Measurements from ENCODE around the gene TNS4. TPM values are rescaled to one million over a fixed set of nuclear protein-coding genes. Genes with fewer than 3 reads are reported as not detected.

The TNS4 gene
- polyA plus RNA-seq, 2 of the 4 experiments (the other 2 are of a cell fraction), result 24.2 to 73.5 TPM

DNA sequence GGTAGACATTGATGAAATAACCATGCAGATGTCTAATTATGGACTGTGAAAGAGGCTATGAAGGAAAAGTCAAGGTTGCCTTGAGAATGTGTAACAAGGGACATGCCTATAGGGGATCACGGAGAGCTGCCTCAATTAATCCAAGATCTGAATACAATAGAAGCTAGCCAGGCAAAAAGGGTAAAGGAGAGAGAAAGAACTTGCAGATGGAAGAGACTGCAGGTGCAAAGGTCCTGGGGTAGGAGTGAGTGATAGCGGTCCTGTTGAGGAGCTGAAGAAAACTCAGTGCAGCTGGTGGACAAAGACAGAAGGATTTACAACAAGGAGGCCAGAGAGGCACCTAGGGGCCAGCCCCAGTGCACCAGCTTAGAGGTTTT is 15.9 kb upstream of the TNS4 start (continued):
- TF ChIP-seq, protein P1, sequence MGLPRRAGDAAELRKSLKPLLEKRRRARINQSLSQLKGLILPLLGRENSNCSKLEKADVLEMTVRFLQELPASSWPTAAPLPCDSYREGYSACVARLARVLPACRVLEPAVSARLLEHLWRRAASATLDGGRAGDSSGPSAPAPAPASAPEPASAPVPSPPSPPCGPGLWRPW (IDR thresholded peaks at IDR 0.05), result no peak
- TF ChIP-seq KDM5A (IDR thresholded peaks at IDR 0.05) (no peak), BHLHE40 (IDR thresholded peaks at IDR 0.05; ENCODE audit: low read depth, low read length) (no peak), SMC3 (IDR thresholded peaks at IDR 0.05) (no peak; the same call in 2 of the 3 replicates)

DNA sequence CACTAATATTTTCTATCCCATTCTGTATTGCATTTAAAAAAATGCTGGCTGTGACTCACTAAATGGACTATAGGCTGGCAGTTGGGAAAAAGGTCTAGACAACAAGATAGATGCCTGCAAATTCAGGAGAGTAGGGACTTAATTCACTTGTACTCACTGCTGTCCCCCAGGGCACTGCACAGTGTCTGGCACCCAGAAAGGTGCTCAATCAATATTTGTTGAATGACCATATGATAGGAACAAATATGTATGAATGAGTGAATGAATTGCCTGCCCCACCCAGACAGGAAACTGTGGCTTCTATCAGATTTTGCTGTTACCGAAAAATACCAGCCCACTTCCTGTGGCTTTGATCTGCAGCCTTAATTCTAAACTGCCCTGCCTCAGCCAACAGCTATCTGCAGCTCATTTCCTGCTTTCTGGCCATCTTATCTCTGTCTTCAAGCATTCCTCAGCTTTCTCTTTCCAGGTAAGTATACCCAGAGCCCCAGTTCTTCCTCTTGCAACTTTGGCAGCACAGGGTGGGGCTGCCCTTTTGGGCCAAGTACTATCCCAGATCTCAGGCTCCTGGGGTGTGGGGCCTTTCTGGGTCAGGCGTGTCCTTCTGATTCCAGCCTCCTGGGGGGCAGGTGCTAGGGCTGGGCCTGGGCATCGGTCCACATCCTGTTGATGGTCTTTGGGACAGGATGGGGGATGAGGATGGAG is 15.3 kb upstream of the TNS4 start:
- peak; percentile 85 for FAIRE-seq

DNA sequence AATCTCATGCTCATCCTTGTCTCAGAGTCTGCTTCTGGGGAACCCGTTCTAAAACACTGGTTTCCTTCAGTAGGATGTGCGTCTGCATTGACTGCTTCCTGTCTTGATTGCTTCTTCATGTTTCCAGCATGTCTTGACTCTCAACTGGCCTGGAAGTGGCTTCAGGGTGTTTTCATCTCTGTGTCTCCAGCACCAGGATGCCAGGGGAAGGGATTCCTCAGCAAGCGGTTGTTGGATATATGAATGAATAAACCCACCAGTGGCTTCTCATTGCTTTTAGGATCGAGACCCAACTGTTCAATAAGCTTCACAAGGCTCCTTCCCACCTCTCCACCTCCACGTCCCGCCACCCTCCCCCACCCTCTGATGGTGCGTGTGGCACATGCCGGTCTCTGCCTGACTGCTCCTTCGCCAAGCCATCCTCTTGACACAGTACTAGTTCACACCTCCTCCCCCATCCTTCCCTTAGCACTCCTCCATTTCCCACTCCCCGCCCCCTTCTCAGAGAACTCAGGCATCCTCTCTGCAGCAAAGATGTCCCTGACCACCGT is 14.1 kb upstream of the TNS4 start:
- POLR2A ChIA-PET, result interaction anchor here (0.6 kb wide), 1 partner anchor 29 kb away, joined by 4 read pairs; no protein-coding TSS in a partner anchor
- ATAC-seq, result no peak
- peaks cover 74% of the 10 kb centered on the region for H3K4me1 ChIP-seq

More for the DNA sequence above, 15.3 kb upstream of the TNS4 start:
- H3K4me3 ChIP-seq, result no peak overlapping the region
- peaks cover 74% of the 10 kb centered on the region for H3K4me1 ChIP-seq
- peak in 1 of 2 experiments; percentile 1; a peak in 2 of 6 replicates for ATAC-seq
- peak overlapping the region; percentile 53 for H3K4me2 ChIP-seq
- ChIA-PET CTCF (interaction anchor here (1.1 to 36.6 kb wide), 11 partner anchors 10 to 62 kb away, joined by 3 to 1144 read pairs (median 8); partner anchors contain the start of genes CCR7 and IGFBP4), POLR2A (interaction anchor here (0.7 to 2.6 kb wide), 5 partner anchors 17 to 44 kb away, joined by 3 to 17 read pairs (median 4); no protein-coding TSS in a partner anchor)
- WGBS (ENCODE audit: missing lambda C conversion rate), result 7% methylated on average over 3 of the region's 3 CpGs
- H3K9me3 ChIP-seq, result no peaks in the 10 kb centered on the region
- peak; percentile 74 to 85 for DNase-seq (ENCODE audit: low read depth in 1 of 2, low spot score in 1 of 2)
- TF ChIP-seq ESRRA (IDR thresholded peaks at IDR 0.05; ENCODE audit: borderline replicate concordance, low read length) (no peak), ZFP36 (IDR thresholded peaks at IDR 0.05; ENCODE audit: borderline replicate concordance, partially characterized antibody) (no peak), NR3C1 (IDR thresholded peaks at IDR 0.05) (no peak), JUNB (IDR thresholded peaks at IDR 0.05) (peak; percentile 64), MYC (IDR thresholded peaks at IDR 0.05; ENCODE audit: borderline replicate concordance, low read length) (0 out of 2 replicates have a peak, but pooled peaks have one; percentile 31), CBX2 (IDR thresholded peaks at IDR 0.05; ENCODE audit: borderline replicate concordance, low read depth) (no peak), HOXB5 (CRISPR knock-in tag; IDR thresholded peaks at IDR 0.05) (no peak), ZC3H11A (IDR thresholded peaks at IDR 0.05) (no peak), NFE2L2 (conservative IDR thresholded peaks at IDR 0.05; ENCODE audit: low read length) (no peak), FOSL2 (IDR thresholded peaks at IDR 0.05) (no peak), FOSL2 (CRISPR knock-in tag; IDR thresholded peaks at IDR 0.05) (peak; percentile 69), GATA3 (IDR thresholded peaks at IDR 0.05; ENCODE audit: borderline replicate concordance) (peak; percentile 90), RARB (CRISPR knock-in tag; IDR thresholded peaks at IDR 0.05) (0 out of 2 replicates have a peak, but pooled peaks have one; percentile 46), FOSB (CRISPR knock-in tag; IDR thresholded peaks at IDR 0.05) (peak; percentile 57; the same call in 1 of the 2 replicates), NPAS2 (CRISPR knock-in tag; IDR thresholded peaks at IDR 0.05; ENCODE audit: borderline replicate concordance) (no peak), EP300 (IDR thresholded peaks at IDR 0.05) (peak; percentile 69 to 92; a peak in 3 of 5 replicates), JUN (IDR thresholded peaks at IDR 0.05) (peak; percentile 33 to 75; a peak in 3 of 5 replicates), EHF (CRISPR knock-in tag; IDR thresholded peaks at IDR 0.05) (no peak), RAD21 (conservative IDR thresholded peaks at IDR 0.05 in 1 of 2, IDR thresholded peaks at IDR 0.05 in 1 of 2) (peak in 1 of 2 experiments; percentile 18; a peak in 1 of 5 replicates)
- TF ChIP-seq, protein P2, sequence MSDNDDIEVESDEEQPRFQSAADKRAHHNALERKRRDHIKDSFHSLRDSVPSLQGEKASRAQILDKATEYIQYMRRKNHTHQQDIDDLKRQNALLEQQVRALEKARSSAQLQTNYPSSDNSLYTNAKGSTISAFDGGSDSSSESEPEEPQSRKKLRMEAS (IDR thresholded peaks at IDR 0.05), result peak; percentile 34; the same call in 1 of the 2 replicates
- TF ChIP-seq, protein P3, sequence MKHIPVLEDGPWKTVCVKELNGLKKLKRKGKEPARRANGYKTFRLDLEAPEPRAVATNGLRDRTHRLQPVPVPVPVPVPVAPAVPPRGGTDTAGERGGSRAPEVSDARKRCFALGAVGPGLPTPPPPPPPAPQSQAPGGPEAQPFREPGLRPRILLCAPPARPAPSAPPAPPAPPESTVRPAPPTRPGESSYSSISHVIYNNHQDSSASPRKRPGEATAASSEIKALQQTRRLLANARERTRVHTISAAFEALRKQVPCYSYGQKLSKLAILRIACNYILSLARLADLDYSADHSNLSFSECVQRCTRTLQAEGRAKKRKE (CRISPR knock-in tag; IDR thresholded peaks at IDR 0.05; ENCODE audit: low read depth), result 0 out of 2 replicates have a peak, but pooled peaks have one; percentile 0
- H3K27ac ChIP-seq, result peak overlapping the region; percentile 97 to 99

More for the DNA sequence above, 14.1 kb upstream of the TNS4 start:
- 95% methylated on average over 10 of the region's 11 CpGs for WGBS (ENCODE audit: missing lambda C conversion rate)
- FAIRE-seq (no peak), DNase-seq (ENCODE audit: low read depth in 1 of 2, low spot score in 1 of 2) (no peak)
- peak overlapping the region; percentile 97 to 99 for H3K27ac ChIP-seq
- H3K9me3 ChIP-seq, result no peaks in the 10 kb centered on the region
- CTCF ChIA-PET, result interaction anchor here (1.3 to 2.2 kb wide), 2 partner anchors 18 to 22 kb away, joined by 4 to 6 read pairs; no protein-coding TSS in a partner anchor
- no peak for TF ChIP-seq NPAS2 (CRISPR knock-in tag; IDR thresholded peaks at IDR 0.05; ENCODE audit: borderline replicate concordance)
- TF ChIP-seq SMC3 (IDR thresholded peaks at IDR 0.05), result no peak
- TF ChIP-seq, protein P4, sequence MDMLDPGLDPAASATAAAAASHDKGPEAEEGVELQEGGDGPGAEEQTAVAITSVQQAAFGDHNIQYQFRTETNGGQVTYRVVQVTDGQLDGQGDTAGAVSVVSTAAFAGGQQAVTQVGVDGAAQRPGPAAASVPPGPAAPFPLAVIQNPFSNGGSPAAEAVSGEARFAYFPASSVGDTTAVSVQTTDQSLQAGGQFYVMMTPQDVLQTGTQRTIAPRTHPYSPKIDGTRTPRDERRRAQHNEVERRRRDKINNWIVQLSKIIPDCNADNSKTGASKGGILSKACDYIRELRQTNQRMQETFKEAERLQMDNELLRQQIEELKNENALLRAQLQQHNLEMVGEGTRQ (IDR thresholded peaks at IDR 0.05), result no peak
- no peak for TF ChIP-seq EHMT2 (IDR thresholded peaks at IDR 0.05; ENCODE audit: low read depth)
- no peak overlapping the region for H3K4me3 ChIP-seq
- no peak overlapping the region for H3K4me2 ChIP-seq
